GM12801 (cell line): ENCODE results near the gene ZNF599.

ENCODE experiments used
- CTCF ChIP-seq: IDR thresholded peaks from one replicate; pipeline ENCODE4 v1.5.1; 2011; ENCODE audit warnings: control low read depth; ENCODE audit not compliant: insufficient read length; ENCODE audit errors: extremely low read depth

Gene ZNF599

GRCh38 chr19:34772697-34773554 lies at the start of gene ZNF599:
Gene ZNF599 (minus strand): TSS chr19:34773215. CDS start chr19:34772841, 374 bp downstream.
- TF ChIP-seq CTCF: no peak

- no peak for TF ChIP-seq CTCF
These were observed 45.3 kb upstream of the ZNF599 start for GRCh38 chr19:34818270-34818669.

- TF ChIP-seq CTCF: no peak
These were observed 43.7 kb upstream of the ZNF599 start for GRCh38 chr19:34816708-34817107.

- no peak for TF ChIP-seq CTCF
These were observed 35.6 kb upstream of the ZNF599 start for GRCh38 chr19:34808566-34808965.

- no peak for TF ChIP-seq CTCF
These were observed 34.2 kb upstream of the ZNF599 start for GRCh38 chr19:34806976-34807860.

- TF ChIP-seq CTCF: no peak
These were observed 31.1 kb upstream of the ZNF599 start for GRCh38 chr19:34804115-34804514.
